Measurements from ENCODE around the gene BLNK. TPM values are rescaled to one million over a fixed set of nuclear protein-coding genes. Genes with fewer than 3 reads are reported as not detected.

The BLNK gene
- total RNA-seq, 1 experiment from 2014 or later: not detected

DNA sequence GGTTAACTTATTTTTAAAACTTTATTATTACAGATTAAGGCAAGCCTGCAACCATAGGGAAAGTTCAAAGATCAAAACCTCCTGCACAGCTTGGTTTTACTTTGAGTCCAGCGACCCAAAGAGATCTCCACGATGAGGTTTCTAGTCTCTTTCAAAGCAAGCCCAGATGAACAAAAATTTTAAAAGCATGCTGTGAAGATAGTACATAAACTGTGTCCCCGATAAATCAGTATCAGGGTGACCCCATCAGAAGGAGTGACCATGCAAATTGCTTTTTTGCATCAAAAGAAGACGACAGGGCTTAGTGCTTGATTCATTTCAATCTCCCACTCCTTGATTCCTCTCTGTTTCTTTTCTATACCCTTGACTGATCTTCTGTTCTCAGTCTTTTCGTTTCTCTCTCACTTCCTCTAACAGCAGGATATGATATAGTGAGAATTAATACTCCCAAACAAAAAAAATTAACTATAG is 16.8 kb upstream of the BLNK start:
- no peak for DNase-seq (ENCODE audit: low spot score)
- intact Hi-C loops (cut with micrococcal nuclease; ENCODE audit: unreplicated experiment): no loop called here
- Histone ChIP-seq H3K27ac (ENCODE audit: low read depth, low read length, poor library complexity, severe bottlenecking) (no peak overlapping the region), H3K36me3 (ENCODE audit: insufficient read depth, low read length, poor library complexity, severe bottlenecking) (no peaks in the 10 kb centered on the region), H3K27me3 (replicated peaks; ENCODE audit: insufficient read depth, low read depth, low read length, poor library complexity) (peaks cover 28% of the 10 kb centered on the region), H3K4me3 (ENCODE audit: low read depth, low read length, poor library complexity, severe bottlenecking) (no peak overlapping the region), H3K4me1 (ENCODE audit: insufficient read depth, low read length, poor library complexity, severe bottlenecking) (no peaks in the 10 kb centered on the region), H3K9me3 (ENCODE audit: low read depth, low read length, poor library complexity, severe bottlenecking) (no peaks in the 10 kb centered on the region)
- TF ChIP-seq EZH2 (IDR thresholded peaks at IDR 0.05; ENCODE audit: borderline replicate concordance, low read depth, low read length, poor library complexity, severe bottlenecking): no peak
- TF ChIP-seq, protein P1, sequence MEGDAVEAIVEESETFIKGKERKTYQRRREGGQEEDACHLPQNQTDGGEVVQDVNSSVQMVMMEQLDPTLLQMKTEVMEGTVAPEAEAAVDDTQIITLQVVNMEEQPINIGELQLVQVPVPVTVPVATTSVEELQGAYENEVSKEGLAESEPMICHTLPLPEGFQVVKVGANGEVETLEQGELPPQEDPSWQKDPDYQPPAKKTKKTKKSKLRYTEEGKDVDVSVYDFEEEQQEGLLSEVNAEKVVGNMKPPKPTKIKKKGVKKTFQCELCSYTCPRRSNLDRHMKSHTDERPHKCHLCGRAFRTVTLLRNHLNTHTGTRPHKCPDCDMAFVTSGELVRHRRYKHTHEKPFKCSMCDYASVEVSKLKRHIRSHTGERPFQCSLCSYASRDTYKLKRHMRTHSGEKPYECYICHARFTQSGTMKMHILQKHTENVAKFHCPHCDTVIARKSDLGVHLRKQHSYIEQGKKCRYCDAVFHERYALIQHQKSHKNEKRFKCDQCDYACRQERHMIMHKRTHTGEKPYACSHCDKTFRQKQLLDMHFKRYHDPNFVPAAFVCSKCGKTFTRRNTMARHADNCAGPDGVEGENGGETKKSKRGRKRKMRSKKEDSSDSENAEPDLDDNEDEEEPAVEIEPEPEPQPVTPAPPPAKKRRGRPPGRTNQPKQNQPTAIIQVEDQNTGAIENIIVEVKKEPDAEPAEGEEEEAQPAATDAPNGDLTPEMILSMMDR (conservative IDR thresholded peaks at IDR 0.05; ENCODE audit: low read depth, low read length): no peak
- BruUV-seq (replicated peaks): no TSS peak
- ChIA-PET POLR2A (ENCODE audit: low non-redundant PET) (no interaction called here), CTCF (no interaction called here)

DNA sequence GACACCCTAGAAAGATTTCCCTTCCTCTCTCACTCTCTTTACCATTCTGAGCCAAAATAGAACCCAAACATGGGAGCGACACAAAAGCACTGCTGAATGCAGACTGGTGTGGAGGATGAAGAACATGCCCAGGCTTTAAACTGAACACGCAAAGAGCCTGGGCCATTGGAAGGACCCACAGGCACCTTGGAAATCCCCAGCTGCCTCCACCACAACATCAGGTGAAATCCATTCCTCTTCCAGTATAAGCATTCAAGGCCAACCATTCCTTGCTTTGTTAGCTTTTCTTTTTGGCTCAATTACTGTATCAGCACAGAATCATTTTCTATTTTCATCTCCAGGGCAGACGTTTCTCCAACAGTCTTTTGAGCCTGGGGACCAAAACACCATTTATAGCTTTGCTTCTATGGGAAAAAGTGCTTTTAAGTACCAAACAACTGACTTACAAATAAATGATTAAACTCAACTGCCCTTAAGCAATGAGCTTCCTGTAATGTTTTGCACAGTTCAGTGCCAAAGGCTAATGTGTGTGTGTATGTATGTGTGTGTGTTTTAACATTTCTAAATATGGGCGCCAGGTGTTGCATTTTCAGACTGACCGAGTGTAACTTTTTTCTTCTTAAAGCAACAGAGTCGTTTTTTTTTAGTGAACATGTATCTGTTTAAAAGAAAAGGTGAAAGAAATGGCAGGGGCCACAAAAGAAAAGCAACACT is 16.2 kb upstream of the BLNK start:
- no peak for DNase-seq (ENCODE audit: low spot score)
- BruUV-seq (replicated peaks): no TSS peak
- intact Hi-C loops (cut with micrococcal nuclease; ENCODE audit: unreplicated experiment): no loop called here
- H3K9me3 ChIP-seq (ENCODE audit: low read depth, low read length, poor library complexity, severe bottlenecking): no peaks in the 10 kb centered on the region
- no peaks in the 10 kb centered on the region for H3K36me3 ChIP-seq (ENCODE audit: insufficient read depth, low read length, poor library complexity, severe bottlenecking)
- ChIA-PET CTCF (no interaction called here), POLR2A (ENCODE audit: low non-redundant PET) (no interaction called here)
- TF ChIP-seq EZH2 (IDR thresholded peaks at IDR 0.05; ENCODE audit: borderline replicate concordance, low read depth, low read length, poor library complexity, severe bottlenecking): no peak
- TF ChIP-seq, protein P1 (conservative IDR thresholded peaks at IDR 0.05; ENCODE audit: low read depth, low read length): no peak
- no peak overlapping the region for H3K4me3 ChIP-seq (ENCODE audit: low read depth, low read length, poor library complexity, severe bottlenecking)
- no peak overlapping the region for H3K27ac ChIP-seq (ENCODE audit: low read depth, low read length, poor library complexity, severe bottlenecking)
- no peaks in the 10 kb centered on the region for H3K4me1 ChIP-seq (ENCODE audit: insufficient read depth, low read length, poor library complexity, severe bottlenecking)
- peaks cover 22% of the 10 kb centered on the region for H3K27me3 ChIP-seq (replicated peaks; ENCODE audit: insufficient read depth, low read depth, low read length, poor library complexity)

DNA sequence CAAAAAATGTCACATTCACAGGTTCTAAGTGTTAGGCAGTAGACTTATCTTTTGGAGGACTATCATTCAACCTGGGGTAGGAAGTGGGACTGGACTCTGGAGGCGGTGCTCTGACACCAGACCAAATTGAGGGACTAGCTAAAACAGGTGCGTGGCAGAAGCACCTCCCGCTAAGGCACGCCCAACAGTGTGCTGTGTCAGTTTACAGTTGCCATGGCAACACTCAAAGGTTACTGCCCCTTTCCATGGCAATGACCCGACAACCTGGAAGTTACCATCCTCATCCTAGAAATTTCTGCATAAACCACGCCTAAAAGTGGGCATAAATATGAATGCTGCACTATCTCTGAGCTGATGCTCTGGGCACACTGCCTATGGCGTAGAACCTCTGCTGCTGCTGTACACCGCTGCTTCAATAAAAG is 14.0 kb upstream of the BLNK start:
- ChIA-PET POLR2A (ENCODE audit: low non-redundant PET) (no interaction called here), CTCF (no interaction called here)
- Histone ChIP-seq H3K4me1 (ENCODE audit: insufficient read depth, low read length, poor library complexity, severe bottlenecking) (no peaks in the 10 kb centered on the region), H3K27ac (ENCODE audit: low read depth, low read length, poor library complexity, severe bottlenecking) (no peak overlapping the region), H3K9me3 (ENCODE audit: low read depth, low read length, poor library complexity, severe bottlenecking) (no peaks in the 10 kb centered on the region), H3K27me3 (replicated peaks; ENCODE audit: insufficient read depth, low read depth, low read length, poor library complexity) (peaks cover 4% of the 10 kb centered on the region), H3K4me3 (ENCODE audit: low read depth, low read length, poor library complexity, severe bottlenecking) (no peak overlapping the region), H3K36me3 (ENCODE audit: insufficient read depth, low read length, poor library complexity, severe bottlenecking) (no peaks in the 10 kb centered on the region)
- no peak for DNase-seq (ENCODE audit: low spot score)
- BruUV-seq (replicated peaks): no TSS peak
- no peak for TF ChIP-seq EZH2 (IDR thresholded peaks at IDR 0.05; ENCODE audit: borderline replicate concordance, low read depth, low read length, poor library complexity, severe bottlenecking)
- TF ChIP-seq, protein P1 (conservative IDR thresholded peaks at IDR 0.05; ENCODE audit: low read depth, low read length): no peak
- intact Hi-C loops (cut with micrococcal nuclease; ENCODE audit: unreplicated experiment): no loop called here

Measured in A673 (cell line).